ENCODE results near the gene C9orf43. TPM values are rescaled to one million over a fixed set of nuclear protein-coding genes. Genes with fewer than 3 reads are reported as not detected.
"Not testable (repeated sequence)": the region's sequence is repeated elsewhere in the genome, so short reads cannot be mapped to it uniquely, and the experiment has no call there.

The C9orf43 gene
- total RNA-seq, 1 donor from 2014 or later, result 0.14 TPM

GRCh38 chr9:113428062-113428615, 17.6 kb downstream of the C9orf43 start:
- H3K9me3 ChIP-seq (replicated peaks), result no peaks in the 10 kb centered on the region
- TF ChIP-seq CTCF (IDR thresholded peaks at IDR 0.05; ENCODE audit: borderline replicate concordance), result no peak
- peaks cover 6% of the 10 kb centered on the region for H3K27me3 ChIP-seq (ENCODE audit: low read depth)
- no peak overlapping the region for H3K27ac ChIP-seq (replicated peaks)
- intact Hi-C loops (cut with micrococcal nuclease), result no loop called here
- H3K4me3 ChIP-seq, result no peak overlapping the region
- no peaks in the 10 kb centered on the region for H3K36me3 ChIP-seq
- no peak for DNase-seq
- no peaks in the 10 kb centered on the region for H3K4me1 ChIP-seq

DNA sequence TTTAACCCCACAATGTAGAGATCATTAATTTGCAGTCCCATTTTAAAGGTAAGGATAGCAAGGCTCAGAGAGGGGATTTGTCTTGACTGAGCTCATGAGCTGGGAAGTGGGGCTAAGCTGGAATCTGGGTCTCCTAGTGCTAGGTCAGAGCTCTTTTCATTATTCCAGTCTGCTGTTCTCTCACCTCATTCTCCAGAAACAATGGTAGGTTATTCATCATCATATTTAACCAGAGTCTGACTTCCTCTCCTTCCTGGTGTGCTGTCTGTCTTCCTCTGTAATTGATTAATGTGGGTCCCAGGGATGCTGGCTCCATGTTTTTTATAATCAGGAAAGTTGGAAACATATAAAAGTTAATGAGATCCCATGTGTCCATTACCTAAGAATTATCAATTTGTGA, 20.6 kb downstream of the C9orf43 start:
- Histone ChIP-seq H3K27ac (replicated peaks) (no peak overlapping the region), H3K4me3 (no peak overlapping the region), H3K36me3 (no peaks in the 10 kb centered on the region), H3K4me1 (no peaks in the 10 kb centered on the region), H3K27me3 (ENCODE audit: low read depth) (no peaks in the 10 kb centered on the region), H3K9me3 (replicated peaks) (no peaks in the 10 kb centered on the region)
- intact Hi-C loops (cut with micrococcal nuclease), result no loop called here
- no peak for TF ChIP-seq CTCF (IDR thresholded peaks at IDR 0.05; ENCODE audit: borderline replicate concordance)
- no peak for DNase-seq

DNA sequence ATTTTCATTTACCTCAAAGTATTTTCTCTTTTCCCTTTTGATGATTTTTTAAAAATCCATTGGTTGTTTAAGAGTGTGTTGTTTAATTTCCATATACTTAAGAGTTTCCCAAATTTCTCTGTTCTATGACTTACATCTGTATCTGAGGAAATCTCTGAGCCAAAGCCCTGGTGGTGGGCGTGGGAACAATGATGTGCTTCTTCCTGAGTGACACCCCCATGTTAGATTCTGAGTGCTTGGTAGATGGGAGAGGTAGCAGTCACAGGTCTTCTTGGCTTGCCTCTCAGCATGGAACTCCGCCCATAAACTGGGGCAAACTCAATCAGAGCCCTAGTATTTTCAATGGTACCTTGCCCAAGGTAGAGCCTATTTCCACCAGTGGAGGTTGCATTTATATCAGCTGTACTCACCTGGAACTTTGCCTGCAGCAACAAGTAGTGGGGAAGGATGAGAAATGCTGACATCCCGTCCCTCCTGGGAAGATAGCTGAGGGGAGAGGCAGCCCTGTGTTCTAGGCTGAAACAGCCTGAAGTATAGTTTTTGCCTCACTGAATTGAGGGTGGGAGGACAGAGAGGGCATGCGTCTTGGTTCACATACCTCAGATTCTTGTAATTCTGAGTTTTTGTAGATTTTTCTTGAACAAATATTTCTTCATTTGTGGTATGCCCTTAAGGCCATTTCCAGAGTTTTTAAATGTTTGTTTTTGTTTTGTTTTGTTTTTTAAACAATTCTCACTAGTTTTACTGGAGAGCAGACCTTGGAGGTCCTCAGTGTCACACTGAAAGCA, 26.4 kb downstream of the C9orf43 start:
- no peak overlapping the region for H3K27ac ChIP-seq (replicated peaks)
- H3K36me3 ChIP-seq, result no peaks in the 10 kb centered on the region
- H3K4me1 ChIP-seq, result no peaks in the 10 kb centered on the region
- intact Hi-C loops (cut with micrococcal nuclease), result no loop called here
- no peaks in the 10 kb centered on the region for H3K27me3 ChIP-seq (ENCODE audit: low read depth)
- H3K9me3 ChIP-seq (replicated peaks), result no peaks in the 10 kb centered on the region
- no peak for TF ChIP-seq CTCF (IDR thresholded peaks at IDR 0.05; ENCODE audit: borderline replicate concordance)
- DNase-seq, result no peak
- H3K4me3 ChIP-seq, result no peak overlapping the region

GRCh38 chr9:113437716-113438115, 27.2 kb downstream of the C9orf43 start:
- H3K9me3 ChIP-seq (replicated peaks); H3K27ac ChIP-seq (replicated peaks); DNase-seq; H3K27me3 ChIP-seq (ENCODE audit: low read depth); H3K36me3 ChIP-seq; intact Hi-C loops (cut with micrococcal nuclease); H3K4me3 ChIP-seq; H3K4me1 ChIP-seq: not testable (repeated sequence)

DNA sequence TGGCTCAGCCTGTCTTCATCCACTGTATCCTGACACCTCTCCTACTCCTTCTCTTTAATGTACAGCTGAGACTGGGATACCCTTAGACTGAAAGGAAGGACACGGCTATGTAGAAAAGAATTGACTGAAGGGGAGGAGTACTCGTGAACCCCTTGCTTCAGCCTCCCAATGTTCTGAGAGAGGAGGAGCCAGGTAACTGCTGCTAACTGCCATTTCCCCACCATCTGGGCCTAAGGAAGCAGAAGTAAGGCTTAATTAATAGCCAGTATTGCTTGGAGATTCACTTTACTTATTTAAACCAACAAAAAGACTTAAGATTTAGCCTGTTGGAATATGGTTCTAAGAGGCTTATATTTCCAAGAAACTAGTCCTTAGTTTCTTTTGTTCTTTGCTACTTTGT, 34.2 kb downstream of the C9orf43 start:
- no peak for DNase-seq
- Histone ChIP-seq H3K27me3 (ENCODE audit: low read depth) (no peaks in the 10 kb centered on the region), H3K4me3 (no peak overlapping the region), H3K36me3 (no peaks in the 10 kb centered on the region), H3K27ac (replicated peaks) (no peak overlapping the region), H3K9me3 (replicated peaks) (no peaks in the 10 kb centered on the region), H3K4me1 (peaks cover 6% of the 10 kb centered on the region)
- TF ChIP-seq CTCF (IDR thresholded peaks at IDR 0.05; ENCODE audit: borderline replicate concordance), result no peak
- intact Hi-C loops (cut with micrococcal nuclease), result loop anchor here (5.0 kb wide), 2 partner anchors 143 to 213 kb away; no protein-coding TSS in a partner anchor

GRCh38 chr9:113446323-113446740, 35.8 kb downstream of the C9orf43 start:
- DNase-seq, result no peak
- Histone ChIP-seq H3K27me3 (ENCODE audit: low read depth) (no peaks in the 10 kb centered on the region), H3K27ac (replicated peaks) (peak overlapping the region; percentile 72), H3K4me3 (no peak overlapping the region), H3K36me3 (no peaks in the 10 kb centered on the region), H3K4me1 (peaks cover 14% of the 10 kb centered on the region), H3K9me3 (replicated peaks) (no peaks in the 10 kb centered on the region)
- intact Hi-C loops (cut with micrococcal nuclease), result loop anchor here (5.0 kb wide), 2 partner anchors 141 to 211 kb away; no protein-coding TSS in a partner anchor
- peak; percentile 76 for TF ChIP-seq CTCF (IDR thresholded peaks at IDR 0.05; ENCODE audit: borderline replicate concordance)

Measured in left ventricle myocardium inferior (tissue), 1 donor.